Measurements from ENCODE around the gene DEFB121.
"Not testable (repeated sequence)": the region's sequence is repeated elsewhere in the genome, so short reads cannot be mapped to it uniquely, and the experiment has no call there.

DEFB121 gene, protein sequence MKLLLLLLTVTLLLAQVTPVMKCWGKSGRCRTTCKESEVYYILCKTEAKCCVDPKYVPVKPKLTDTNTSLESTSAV

DNA sequence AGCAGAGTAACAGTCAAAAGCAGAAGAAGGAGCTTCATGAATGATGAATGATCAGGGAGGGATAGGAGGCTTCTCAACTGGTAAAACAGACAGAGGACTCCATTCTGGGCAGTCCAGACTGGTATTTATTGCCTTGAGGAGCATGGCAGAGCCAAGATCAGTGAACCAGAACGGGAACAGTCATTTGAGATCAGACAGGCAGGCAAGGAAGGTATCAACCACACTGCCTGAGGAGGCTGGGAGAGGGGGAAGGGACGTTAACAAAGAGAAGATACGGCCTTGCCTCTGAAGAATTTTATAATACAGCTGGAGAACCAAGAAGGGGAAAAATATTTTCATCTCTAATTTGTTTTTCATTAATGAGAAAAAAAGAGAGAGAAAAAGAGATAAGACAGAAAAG is at the start of gene DEFB121:
TSS of gene DEFB121 (minus strand) at position 101 of the 400 bp plus-strand sequence. CDS start at position 38, 63 bp downstream.
- no peak for DNase-seq (ENCODE audit: low read depth in 3 of 3)

GRCh38 chr20:31454361-31454760 is 48.3 kb upstream of the DEFB121 start:
- no peak for DNase-seq (ENCODE audit: low read depth in 3 of 3)

GRCh38 chr20:31452575-31452974 is 46.6 kb upstream of the DEFB121 start:
- no peak for DNase-seq (ENCODE audit: low read depth in 3 of 3)

GRCh38 chr20:31449511-31450414 is 43.7 kb upstream of the DEFB121 start:
- DNase-seq (ENCODE audit: low read depth in 3 of 3) = no peak

DNA sequence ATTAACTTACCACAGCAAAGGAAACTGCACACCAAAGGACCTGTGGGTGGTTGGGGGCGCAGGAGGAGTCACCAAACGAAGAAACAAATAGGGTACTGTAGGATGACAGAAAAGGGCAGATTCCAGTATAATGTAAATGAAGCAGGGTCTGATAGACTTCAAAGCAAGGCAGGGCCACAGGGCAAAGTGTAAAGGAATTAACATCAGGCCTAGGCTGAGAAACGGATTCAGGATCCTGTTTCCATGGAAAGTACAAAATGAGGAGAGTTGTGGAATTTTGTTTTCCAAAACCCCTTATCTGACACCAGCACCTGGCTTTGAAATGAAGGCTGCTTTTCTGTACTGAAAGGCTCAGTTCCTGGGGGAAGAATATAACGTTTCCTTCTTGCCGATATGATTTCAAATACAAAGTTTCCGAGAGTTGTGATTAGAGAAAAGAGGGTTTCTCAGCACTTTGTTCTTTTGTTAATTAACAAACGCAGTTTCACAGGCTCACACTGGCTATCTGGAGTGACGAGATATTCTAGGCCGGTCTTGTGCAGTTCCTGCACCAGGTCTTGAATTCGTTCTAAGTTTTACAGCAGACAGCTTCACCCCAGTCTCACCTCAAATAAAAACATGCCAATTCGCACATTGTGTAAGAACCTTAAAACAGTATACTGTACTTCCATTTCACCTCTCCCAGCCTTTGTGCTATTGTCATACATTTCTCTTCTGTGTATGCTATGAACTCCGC is 40.2 kb upstream of the DEFB121 start:
- DNase-seq (ENCODE audit: low read depth in 3 of 3) = no peak

DNA sequence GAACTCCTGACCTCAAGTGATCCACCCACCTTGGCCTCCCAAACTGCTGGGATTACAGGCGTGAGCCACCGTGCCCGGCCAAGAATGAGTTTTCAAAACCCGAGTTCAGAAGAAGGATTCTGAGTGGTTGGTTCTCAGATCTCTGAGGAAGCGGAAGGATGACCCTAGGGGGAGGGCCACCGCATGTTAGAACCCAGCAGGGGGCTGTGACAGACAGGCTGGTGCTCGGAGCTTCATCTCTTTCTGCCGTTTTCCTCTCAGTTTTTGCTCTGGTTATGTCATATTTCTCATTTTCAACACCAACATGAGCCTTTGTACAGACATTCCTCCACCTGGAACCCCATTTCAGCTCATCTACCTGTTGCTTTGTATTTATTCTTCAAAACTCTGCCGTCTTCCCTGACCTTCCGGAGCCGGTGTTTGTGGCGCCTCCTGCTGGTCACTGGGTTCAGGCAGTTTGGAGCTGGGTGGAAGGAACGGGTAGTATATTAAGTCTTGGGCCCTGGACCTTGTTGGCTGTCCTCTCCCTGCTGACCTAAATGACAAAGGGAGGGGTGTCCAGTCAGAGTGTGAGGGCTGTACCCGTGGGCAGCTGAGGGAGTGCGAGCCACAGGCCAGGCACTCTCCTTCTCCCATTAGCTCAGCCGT is 34.1 kb upstream of the DEFB121 start, which contains the start of gene DEFB123:
TSS of gene DEFB123 (plus strand) at position 621 of the 648 bp plus-strand sequence. CDS start 67 bp downstream, outside the sequence.
- DNase-seq (ENCODE audit: low read depth in 3 of 3) = peak in 1 of 3 experiments; percentile 16

DNA sequence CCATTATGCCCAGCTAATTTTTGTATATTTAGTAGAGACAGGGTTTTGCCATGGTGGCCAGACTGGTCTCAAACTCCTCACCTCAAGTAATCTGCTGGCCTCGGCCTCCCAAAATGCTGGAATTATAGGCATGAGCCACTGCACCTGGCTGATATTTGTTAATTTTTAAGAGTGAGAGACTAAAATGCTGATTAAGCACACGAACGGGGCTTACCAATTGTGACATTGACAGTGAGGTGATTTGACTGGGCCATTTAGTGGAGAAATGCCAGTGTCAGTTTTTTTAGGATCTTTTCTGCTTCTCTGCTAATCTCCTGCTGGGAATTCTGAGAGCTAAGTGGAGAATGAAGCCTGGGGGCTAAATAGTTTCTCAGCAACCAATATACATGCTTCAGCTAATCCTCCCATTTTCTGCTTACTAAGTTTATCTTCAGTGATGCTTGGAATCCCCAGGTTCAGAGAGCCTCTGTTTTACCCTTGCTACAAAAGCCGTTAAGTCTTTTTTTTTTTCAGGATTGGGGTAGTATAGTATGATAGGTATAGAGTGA is 24.6 kb upstream of the DEFB121 start:
- DNase-seq (ENCODE audit: low read depth in 3 of 3) = no peak

DNA sequence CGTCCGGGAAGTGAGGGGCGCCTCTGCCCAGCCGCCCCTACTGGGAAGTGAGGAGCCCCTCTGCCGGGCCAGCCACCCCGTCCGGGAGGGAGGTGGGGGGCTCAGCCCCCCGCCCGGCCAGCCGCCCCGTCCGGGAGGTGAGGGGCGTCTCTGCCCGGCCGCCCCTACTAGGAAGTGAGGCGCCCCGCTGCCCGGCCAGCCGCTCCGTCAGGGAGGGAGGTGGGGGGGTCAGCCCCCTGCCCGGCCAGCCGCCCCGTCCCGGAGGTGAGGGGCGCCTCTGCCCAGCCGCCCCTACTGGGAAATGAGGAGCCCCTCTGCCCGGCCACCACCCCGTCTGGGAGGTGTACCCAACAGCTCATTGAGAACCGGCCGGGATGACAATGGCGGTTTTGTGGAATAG is 21.6 kb upstream of the DEFB121 start:
- not testable (repeated sequence) for DNase-seq (ENCODE audit: low read depth in 3 of 3)

DNA sequence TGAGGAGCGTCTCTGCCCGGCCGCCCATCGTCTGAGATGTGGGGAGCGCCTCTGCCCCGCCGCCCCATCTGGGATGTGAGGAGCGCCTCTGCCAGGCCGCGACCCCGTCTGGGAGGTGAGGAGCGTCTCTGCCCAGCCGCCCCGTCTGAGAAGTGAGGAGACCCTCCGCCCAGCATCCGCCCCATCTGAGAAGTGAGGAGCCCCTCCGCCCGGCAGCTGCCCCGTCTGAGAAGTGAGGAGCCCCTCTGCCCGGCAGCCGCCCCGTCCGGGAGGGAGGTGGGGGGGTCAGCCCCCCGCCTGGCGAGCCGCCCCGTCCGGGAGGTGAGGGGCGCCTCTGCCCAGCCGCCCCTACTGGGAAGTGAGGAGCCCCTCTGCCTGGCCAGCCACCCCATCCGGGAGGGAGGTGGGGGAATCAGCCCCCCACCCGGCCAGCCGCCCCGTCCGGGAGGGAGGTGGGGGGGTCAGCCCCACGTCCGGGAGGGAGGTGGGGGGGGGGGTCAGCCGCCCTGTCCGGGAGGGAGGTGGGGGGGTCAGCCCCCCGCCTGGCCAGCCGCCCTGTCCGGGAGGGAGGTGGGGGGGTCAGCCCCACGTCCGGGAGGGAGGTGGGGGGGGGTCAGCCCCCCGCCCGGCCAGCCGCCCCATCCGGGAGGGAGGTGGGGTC is 21.0 kb upstream of the DEFB121 start:
- DNase-seq (ENCODE audit: low read depth in 3 of 3) = not testable (repeated sequence)

GRCh38 chr20:31425797-31426196 is 19.8 kb upstream of the DEFB121 start:
- DNase-seq (ENCODE audit: low read depth in 3 of 3) = no peak

GRCh38 chr20:31418307-31418706 is 12.3 kb upstream of the DEFB121 start:
- no peak for DNase-seq (ENCODE audit: low read depth in 3 of 3)

DNA sequence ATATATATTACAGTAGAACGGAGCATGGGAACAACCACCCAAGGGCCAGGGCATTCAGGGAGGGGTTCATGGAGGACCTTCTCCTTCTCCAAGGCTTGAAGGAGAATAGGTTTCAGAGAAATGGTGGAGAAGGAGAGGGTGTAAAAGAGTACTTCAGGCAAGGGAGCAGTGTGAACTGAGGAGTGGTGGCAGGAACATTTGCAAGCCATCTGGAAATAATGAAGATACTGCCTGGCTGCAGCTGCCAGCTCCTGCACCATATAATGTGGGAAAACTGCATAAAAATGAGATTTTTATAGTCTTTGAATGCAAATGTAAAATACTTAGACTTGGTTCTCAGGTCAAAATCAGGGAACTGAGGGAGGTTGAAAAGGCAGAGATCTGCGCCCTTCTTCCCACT is 9.6 kb upstream of the DEFB121 start:
- DNase-seq (ENCODE audit: low read depth in 3 of 3) = no peak

GRCh38 chr20:31414381-31414780 is 8.4 kb upstream of the DEFB121 start:
- no peak for DNase-seq (ENCODE audit: low read depth in 3 of 3)

DNA sequence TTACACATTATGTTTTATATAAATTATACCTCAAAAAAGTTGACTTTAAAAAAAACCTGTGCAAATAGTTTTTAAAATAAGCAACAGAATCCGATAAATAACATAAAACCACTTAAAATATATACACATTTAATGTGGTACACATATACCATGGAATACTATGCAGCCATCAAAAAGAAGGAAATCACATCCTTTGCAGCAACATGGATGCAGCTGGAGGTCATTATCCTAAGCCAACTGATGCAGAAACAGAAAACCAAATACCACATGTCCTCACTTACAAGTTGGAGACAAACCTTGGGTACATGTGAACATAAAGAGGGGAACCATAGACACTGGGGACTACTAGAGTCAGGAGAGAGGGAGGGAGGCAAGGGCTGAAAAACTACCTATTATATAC is 4.0 kb upstream of the DEFB121 start:
- no peak for DNase-seq (ENCODE audit: low read depth in 3 of 3)

GRCh38 chr20:31403886-31404285 is 2.1 kb downstream of the DEFB121 start:
- no peak for DNase-seq (ENCODE audit: low read depth in 3 of 3)

- no peak for DNase-seq (ENCODE audit: low read depth in 3 of 3)
Measured at GRCh38 chr20:31394900-31395299, 11.1 kb downstream of the DEFB121 start.

DNA sequence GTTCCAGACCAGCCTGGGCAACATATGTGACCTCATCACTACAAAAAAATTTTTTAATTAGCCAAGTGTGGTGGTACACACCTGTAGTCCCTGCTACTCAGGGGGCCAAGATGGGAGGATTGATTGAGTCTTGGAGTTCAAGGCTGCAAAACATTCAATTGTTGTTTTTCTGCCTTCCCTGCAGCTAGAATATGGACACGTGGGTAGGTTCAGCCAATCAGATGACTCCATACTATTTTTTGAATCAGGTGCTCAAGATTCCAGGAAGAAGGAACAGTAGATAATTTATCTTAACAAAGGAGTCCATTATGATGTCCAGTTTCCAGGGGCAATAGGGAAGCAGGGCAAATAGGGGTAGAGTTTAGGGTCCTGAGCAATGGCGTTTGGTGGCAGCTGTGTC is 13.2 kb downstream of the DEFB121 start:
- DNase-seq (ENCODE audit: low read depth in 3 of 3) = no peak

GRCh38 chr20:31390490-31390889 is 15.5 kb downstream of the DEFB121 start, which contains the start of gene DEFB119:
DEFB119 (minus strand) TSS chr20:31390590; CDS start chr20:31390483, 107 bp downstream.
- DNase-seq (ENCODE audit: low read depth in 3 of 3) = no peak

GRCh38 chr20:31374346-31374745 is 31.7 kb downstream of the DEFB121 start:
- no peak for DNase-seq (ENCODE audit: low read depth in 3 of 3)

- no peak for DNase-seq (ENCODE audit: low read depth in 3 of 3)
Measured at GRCh38 chr20:31368301-31368700, 37.7 kb downstream of the DEFB121 start, which contains the start of gene DEFB118. DEFB118 (plus strand) TSS chr20:31368601; CDS start chr20:31368651, 50 bp downstream.

DNA sequence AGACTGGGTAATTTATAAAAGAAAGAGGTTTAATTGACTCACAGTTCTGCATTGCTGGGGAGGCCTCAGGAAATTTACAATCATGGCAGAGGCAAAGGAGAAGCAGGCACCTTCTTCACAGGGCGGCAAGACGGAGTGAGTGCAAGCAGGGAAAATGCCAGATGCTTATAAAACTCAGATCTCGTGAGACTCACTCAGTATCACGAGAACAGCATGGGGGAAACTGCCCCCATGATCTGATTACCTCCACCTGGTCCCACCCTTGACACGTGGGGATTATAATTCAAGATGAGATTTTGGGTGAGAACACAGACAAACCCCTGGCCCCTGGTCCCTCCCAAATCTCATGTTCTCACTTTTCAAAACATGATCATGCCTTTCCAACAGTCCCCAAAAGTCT is 41.7 kb downstream of the DEFB121 start:
- DNase-seq (ENCODE audit: low read depth in 3 of 3) = not testable (repeated sequence)
